ENCODE measurements around the gene NPHS1. TPM values are rescaled to one million over a fixed set of nuclear protein-coding genes. Genes with fewer than 3 reads are reported as not detected.
"Not testable (repeated sequence)": the region's sequence is repeated elsewhere in the genome, so short reads cannot be mapped to it uniquely, and the experiment has no call there.

The NPHS1 gene
- total RNA-seq, 3 donors from 2014 or later (not counting 1 experiment from before 2014, with no cell fraction given) = 0.93 TPM; not detected in 2

DNA sequence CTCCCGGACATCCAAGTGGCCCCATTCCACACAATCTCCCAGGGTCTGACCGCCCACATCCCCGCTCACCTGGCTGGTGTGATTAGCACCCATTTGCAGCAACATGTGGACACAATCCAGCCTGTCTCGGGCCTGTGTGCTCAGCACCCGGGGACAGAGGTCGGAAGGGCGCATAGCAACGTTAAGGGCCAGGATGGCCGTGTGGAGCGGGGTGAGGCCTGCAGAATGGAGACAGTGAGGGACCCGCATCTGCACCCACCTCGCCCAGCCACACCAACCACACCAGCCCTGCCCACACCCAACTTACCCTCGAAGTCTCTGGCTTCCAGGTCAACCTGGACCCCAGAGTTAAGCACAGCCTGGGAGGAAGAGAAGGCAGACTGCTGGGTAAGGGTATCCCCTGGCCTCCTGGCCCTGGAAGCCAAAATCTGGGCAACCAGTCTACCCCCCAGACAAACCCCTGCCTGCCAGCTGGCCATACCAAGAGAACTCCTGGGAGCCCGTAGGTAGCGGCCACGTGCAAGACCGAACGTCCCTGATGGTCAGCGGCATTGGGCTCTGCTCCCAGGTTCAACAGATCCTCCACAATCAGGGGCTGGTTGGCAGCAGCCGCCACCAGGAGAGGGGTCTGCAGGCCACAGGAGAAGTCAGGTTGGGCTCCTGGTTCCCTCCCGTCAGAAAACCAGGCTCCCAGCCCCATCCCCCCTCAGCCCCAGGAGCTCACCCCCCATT is 43.8 kb upstream of the NPHS1 start:
- intact Hi-C loops (cut with micrococcal nuclease) = no loop called here
- Mint-ChIP-seq H3K4me3 (peak overlapping the region; percentile 61), H3K27me3 (ENCODE audit: low read depth in 2 of 2) (no peaks in the 10 kb centered on the region), H3K4me1 (peaks cover 18 to 40% of the 10 kb centered on the region in 2 donors), H3K9me3 (no peaks in the 10 kb centered on the region), H3K36me3 (peaks cover 7% of the 10 kb centered on the region), H3K27ac (peak overlapping the region in 1 of 2 donors; percentile 73)
- Histone ChIP-seq H3K4me3 (ENCODE audit: low read length) (no peak overlapping the region), H3K4me1 (ENCODE audit: control insufficient read depth, insufficient read depth, low read length) (peaks cover 38% of the 10 kb centered on the region), H3K36me3 (ENCODE audit: control insufficient read depth, insufficient read depth, low read length) (peaks cover 50% of the 10 kb centered on the region), H3K27ac (ENCODE audit: low read length) (no peak overlapping the region), H3K27me3 (ENCODE audit: control insufficient read depth, insufficient read depth, low read length) (no peaks in the 10 kb centered on the region), H3K9me3 (ENCODE audit: control insufficient read depth, insufficient read depth, low read length) (no peaks in the 10 kb centered on the region)
- DNase-seq (no peak), ATAC-seq (no peak)
- TF ChIP-seq, protein P1, sequence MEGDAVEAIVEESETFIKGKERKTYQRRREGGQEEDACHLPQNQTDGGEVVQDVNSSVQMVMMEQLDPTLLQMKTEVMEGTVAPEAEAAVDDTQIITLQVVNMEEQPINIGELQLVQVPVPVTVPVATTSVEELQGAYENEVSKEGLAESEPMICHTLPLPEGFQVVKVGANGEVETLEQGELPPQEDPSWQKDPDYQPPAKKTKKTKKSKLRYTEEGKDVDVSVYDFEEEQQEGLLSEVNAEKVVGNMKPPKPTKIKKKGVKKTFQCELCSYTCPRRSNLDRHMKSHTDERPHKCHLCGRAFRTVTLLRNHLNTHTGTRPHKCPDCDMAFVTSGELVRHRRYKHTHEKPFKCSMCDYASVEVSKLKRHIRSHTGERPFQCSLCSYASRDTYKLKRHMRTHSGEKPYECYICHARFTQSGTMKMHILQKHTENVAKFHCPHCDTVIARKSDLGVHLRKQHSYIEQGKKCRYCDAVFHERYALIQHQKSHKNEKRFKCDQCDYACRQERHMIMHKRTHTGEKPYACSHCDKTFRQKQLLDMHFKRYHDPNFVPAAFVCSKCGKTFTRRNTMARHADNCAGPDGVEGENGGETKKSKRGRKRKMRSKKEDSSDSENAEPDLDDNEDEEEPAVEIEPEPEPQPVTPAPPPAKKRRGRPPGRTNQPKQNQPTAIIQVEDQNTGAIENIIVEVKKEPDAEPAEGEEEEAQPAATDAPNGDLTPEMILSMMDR (IDR thresholded peaks at IDR 0.05) = no peak
- WGBS (ENCODE audit: insufficient coverage) = 95% methylated on average over 21 of the region's 21 CpGs

DNA sequence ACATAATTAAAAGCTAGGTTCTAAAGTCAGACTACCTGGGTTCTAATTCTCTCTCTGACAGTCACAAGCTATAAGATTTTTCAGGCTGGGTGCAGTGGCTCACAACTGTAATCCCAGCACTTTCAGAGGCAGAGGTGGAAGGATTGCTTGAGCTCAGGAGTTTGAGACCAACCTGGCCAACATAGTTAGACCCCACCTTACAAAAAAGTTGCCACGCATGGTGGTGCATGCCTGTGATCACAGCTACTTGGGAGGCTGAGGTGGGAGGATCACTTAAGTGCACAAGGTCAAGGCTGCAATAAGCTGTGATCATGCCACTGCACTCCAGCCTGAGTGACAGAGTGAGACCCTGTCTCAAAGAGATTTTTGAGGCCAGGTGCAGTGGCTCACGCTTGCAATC is 42.0 kb upstream of the NPHS1 start:
- ATAC-seq = no peak
- peaks cover 32% of the 10 kb centered on the region for H3K4me1 ChIP-seq (ENCODE audit: control insufficient read depth, insufficient read depth, low read length)
- H3K27me3 ChIP-seq (ENCODE audit: control insufficient read depth, insufficient read depth, low read length) = no peaks in the 10 kb centered on the region
- no peak for DNase-seq
- H3K4me3 ChIP-seq (ENCODE audit: low read length) = no peak overlapping the region
- Mint-ChIP-seq H3K4me1 (peaks cover 11 to 35% of the 10 kb centered on the region in 2 donors), H3K27me3 (ENCODE audit: low read depth in 2 of 2) (no peaks in the 10 kb centered on the region), H3K36me3 (peaks cover 7% of the 10 kb centered on the region), H3K4me3 (no peak overlapping the region), H3K27ac (no peak overlapping the region), H3K9me3 (no peaks in the 10 kb centered on the region)
- WGBS (ENCODE audit: insufficient coverage) = 95% methylated on average over 2 of the region's 2 CpGs
- intact Hi-C loops (cut with micrococcal nuclease) = no loop called here
- H3K36me3 ChIP-seq (ENCODE audit: control insufficient read depth, insufficient read depth, low read length) = peaks cover 65% of the 10 kb centered on the region
- H3K27ac ChIP-seq (ENCODE audit: low read length) = no peak overlapping the region
- TF ChIP-seq, protein P1 (IDR thresholded peaks at IDR 0.05) = no peak
- H3K9me3 ChIP-seq (ENCODE audit: control insufficient read depth, insufficient read depth, low read length) = no peaks in the 10 kb centered on the region

DNA sequence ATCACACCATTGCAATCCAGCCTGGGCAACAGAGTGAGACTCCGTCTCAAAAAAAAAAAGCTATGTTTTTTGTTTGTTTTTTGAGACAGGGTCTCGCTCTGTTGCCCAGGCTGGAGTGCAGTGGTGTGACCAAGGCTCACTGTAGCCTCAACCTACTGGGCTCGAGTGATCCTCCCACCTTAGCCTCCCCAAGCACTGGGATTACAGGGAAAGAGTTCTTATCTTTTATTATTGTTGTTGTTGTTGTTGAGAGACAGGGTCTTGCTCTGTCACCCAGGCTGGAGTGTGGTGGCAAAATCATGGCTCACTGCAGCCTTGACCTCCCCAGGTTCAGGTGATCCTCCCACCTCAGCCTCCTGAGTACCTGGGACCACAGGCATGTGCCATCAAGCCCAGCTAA is 39.5 kb upstream of the NPHS1 start:
- intact Hi-C loops (cut with micrococcal nuclease); H3K9me3 Mint-ChIP-seq; H3K4me1 ChIP-seq (ENCODE audit: control insufficient read depth, insufficient read depth, low read length); H3K27me3 Mint-ChIP-seq (ENCODE audit: low read depth in 2 of 2); H3K27ac Mint-ChIP-seq; H3K27me3 ChIP-seq (ENCODE audit: control insufficient read depth, insufficient read depth, low read length); H3K4me3 Mint-ChIP-seq; H3K27ac ChIP-seq (ENCODE audit: low read length); DNase-seq; ATAC-seq; H3K4me3 ChIP-seq (ENCODE audit: low read length); H3K9me3 ChIP-seq (ENCODE audit: control insufficient read depth, insufficient read depth, low read length): not testable (repeated sequence)
- H3K36me3 ChIP-seq (ENCODE audit: control insufficient read depth, insufficient read depth, low read length) = peaks cover 78% of the 10 kb centered on the region
- peaks cover 18% of the 10 kb centered on the region for H3K36me3 Mint-ChIP-seq
- H3K4me1 Mint-ChIP-seq = peaks cover 11 to 19% of the 10 kb centered on the region in 2 donors
- 97% methylated on average over 3 of the region's 3 CpGs for WGBS (ENCODE audit: insufficient coverage)

DNA sequence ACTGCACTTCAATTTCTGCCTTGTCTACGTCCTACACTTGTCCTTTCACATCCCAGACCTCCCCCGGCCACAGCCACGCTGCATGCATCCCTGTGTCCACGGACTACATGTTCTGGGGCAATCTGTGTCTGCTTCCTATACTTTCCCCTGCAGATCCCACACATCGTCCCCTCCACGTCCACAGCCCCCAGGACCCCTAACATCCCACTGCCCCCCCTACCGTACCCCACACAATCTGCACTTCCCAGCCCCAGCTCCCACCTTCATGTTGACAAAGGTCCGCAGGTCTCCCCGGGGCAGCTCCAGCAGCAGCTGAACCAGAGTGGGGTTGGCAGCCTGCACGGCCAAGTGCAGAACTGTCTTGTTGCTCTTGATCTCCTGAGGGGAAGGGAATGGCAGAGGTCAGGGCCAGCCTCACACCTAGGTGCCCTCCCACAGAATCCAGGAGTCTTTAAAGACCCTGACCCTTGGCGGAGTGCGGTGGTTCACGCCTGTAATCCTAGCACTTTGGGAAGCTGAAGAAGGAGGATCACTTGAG is 37.9 kb upstream of the NPHS1 start:
- DNase-seq (no peak), ATAC-seq (peak in 1 of 3 donors; percentile 25)
- Histone ChIP-seq H3K4me1 (ENCODE audit: control insufficient read depth, insufficient read depth, low read length) (no peaks in the 10 kb centered on the region), H3K36me3 (ENCODE audit: control insufficient read depth, insufficient read depth, low read length) (peaks cover 66% of the 10 kb centered on the region), H3K27ac (ENCODE audit: low read length) (no peak overlapping the region), H3K9me3 (ENCODE audit: control insufficient read depth, insufficient read depth, low read length) (no peaks in the 10 kb centered on the region), H3K4me3 (ENCODE audit: low read length) (no peak overlapping the region), H3K27me3 (ENCODE audit: control insufficient read depth, insufficient read depth, low read length) (no peaks in the 10 kb centered on the region)
- H3K4me1 Mint-ChIP-seq = peaks cover 4 to 11% of the 10 kb centered on the region in 2 donors
- intact Hi-C loops (cut with micrococcal nuclease) = no loop called here
- H3K9me3 Mint-ChIP-seq = no peaks in the 10 kb centered on the region
- H3K27ac Mint-ChIP-seq = peak overlapping the region in 1 of 2 donors; percentile 76
- 98% methylated on average over 13 of the region's 13 CpGs for WGBS (ENCODE audit: insufficient coverage)
- H3K27me3 Mint-ChIP-seq (ENCODE audit: low read depth in 2 of 2) = no peaks in the 10 kb centered on the region
- peaks cover 18% of the 10 kb centered on the region for H3K36me3 Mint-ChIP-seq
- TF ChIP-seq, protein P1 (IDR thresholded peaks at IDR 0.05) = no peak
- no peak overlapping the region for H3K4me3 Mint-ChIP-seq
